Tibial nerve (tissue), 4 donors: ENCODE data around the gene ZBTB49. TPM values are rescaled to one million over a fixed set of nuclear protein-coding genes. Genes with fewer than 3 reads are reported as not detected.

Experiments
- DNase-seq, 2 donors: peaks; one replicate each; pipeline ENCODE4 v3.0.0-alpha.2; 2019; ENCODE audit warnings: low spot score in 2 of 2
- H3K27ac ChIP-seq, 4 donors: fragments of 200-600 bp; sonication (generic) in 3 of 4; one replicate each; pipeline ENCODE4 v1.5.1; 2017 to 2019; ENCODE audit warnings: mild to moderate bottlenecking in 1 of 4
- H3K27me3 ChIP-seq, 2 donors: fragments of 200-600 bp; sonication (generic) in 1 of 2; one replicate each; pipeline versions ENCODE4 v1.5.1 to v1.6.0; 2017 to 2019
- H3K36me3 ChIP-seq, 3 donors: fragments of 200-600 bp; sonication (generic); one replicate each; pipeline ENCODE4 v1.5.1; 2018 to 2019
- H3K4me1 ChIP-seq, 4 donors: fragments of 200-600 bp; sonication (generic) in 3 of 4; one replicate each; pipeline ENCODE4 v1.5.1; 2017 to 2019
- H3K4me3 ChIP-seq, 4 donors: fragments of 200-600 bp; sonication (generic) in 3 of 4; one replicate each; pipeline ENCODE4 v1.5.1; 2017 to 2019; ENCODE audit warnings: mild to moderate bottlenecking in 1 of 4, moderate library complexity in 1 of 4
- H3K9me3 ChIP-seq, 4 donors: fragments of 200-600 bp; sonication (generic) in 3 of 4; one replicate each; pipeline ENCODE4 v1.5.1; 2017 to 2019
- CTCF ChIP-seq, 5 experiments: fragments of 200-600 bp in 3 of 5; fragments of 450-650 bp in 2 of 5; sonication (generic) in 3 of 5; IDR thresholded peaks; one replicate each; pipeline ENCODE4 v1.5.1; 2016 to 2019; ENCODE audit warnings: antibody characterized with exemption in 5 of 5, mild to moderate bottlenecking in 3 of 5, moderate library complexity in 2 of 5
- EP300 ChIP-seq, 2 donors: sonication (generic); formaldehyde crosslinking; IDR thresholded peaks; one replicate each; pipeline ENCODE4 v1.6.1; 2017; ENCODE audit warnings: antibody characterized with exemption in 2 of 2, mild to moderate bottlenecking in 1 of 2
- POLR2A ChIP-seq, 2 donors: fragments of 450-650 bp; IDR thresholded peaks; one replicate each; pipeline ENCODE4 v1.6.1; 2017; ENCODE audit warnings: antibody characterized with exemption in 2 of 2, mild to moderate bottlenecking in 2 of 2, moderate library complexity in 2 of 2
- WGBS, 2 donors: methylation state at CpG; one replicate each; pipeline ENCODE4 v1.1.5; 2018; 5-methylcytosine and 5-hydroxymethylcytosine counted together
- total RNA-seq, 4 donors: library from RNA; depleted of rRNA; stranded (reverse); fragments of >200 nt; gene quantifications; one replicate each; pipeline ENCODE4 v1.1.0, GENCODE V29; 2016

Gene ZBTB49
- total RNA-seq, 4 donors from 2014 or later = 5.1 to 28.4 (median 10.1) TPM

- Histone ChIP-seq H3K4me1 (peaks cover 0 to 32% (median 15%) of the 10 kb centered on the region in 4 donors), H3K27ac (no peak overlapping the region), H3K9me3 (no peaks in the 10 kb centered on the region), H3K36me3 (peaks cover 0 to 25% (median 0%) of the 10 kb centered on the region in 3 donors), H3K27me3 (no peaks in the 10 kb centered on the region), H3K4me3 (no peak overlapping the region)
- WGBS, 2 donors = 92 to 93% methylated on average over 3 of the region's 3 CpGs
- TF ChIP-seq EP300 (IDR thresholded peaks at IDR 0.05) (no peak), CTCF (IDR thresholded peaks at IDR 0.05) (no peak), POLR2A (IDR thresholded peaks at IDR 0.05) (no peak)
- no peak for DNase-seq
Observed at GRCh38 chr4:4293279-4293678, 3.2 kb downstream of the ZBTB49 start.

GRCh38 chr4:4296283-4296846, 6.3 kb downstream of the ZBTB49 start:
- H3K9me3 ChIP-seq = no peaks in the 10 kb centered on the region
- H3K27me3 ChIP-seq = no peaks in the 10 kb centered on the region
- H3K36me3 ChIP-seq = peaks cover 0 to 39% (median 0%) of the 10 kb centered on the region in 3 donors
- H3K4me1 ChIP-seq = peaks cover 0 to 10% (median 3%) of the 10 kb centered on the region in 4 donors
- no peak overlapping the region for H3K4me3 ChIP-seq
- H3K27ac ChIP-seq = no peak overlapping the region
- no peak for TF ChIP-seq CTCF (IDR thresholded peaks at IDR 0.05)
- WGBS, 2 donors = 94 to 97% methylated on average over 5 of the region's 5 CpGs
- no peak for DNase-seq

GRCh38 chr4:4299006-4299405, 9.0 kb downstream of the ZBTB49 start:
- H3K27ac ChIP-seq = no peak overlapping the region
- no peaks in the 10 kb centered on the region for H3K9me3 ChIP-seq
- no peak for DNase-seq
- WGBS, 2 donors = 86 to 95% methylated on average over 3 of the region's 3 CpGs
- no peak overlapping the region for H3K4me3 ChIP-seq
- H3K36me3 ChIP-seq = peaks cover 0 to 52% (median 8%) of the 10 kb centered on the region in 3 donors
- TF ChIP-seq POLR2A (IDR thresholded peaks at IDR 0.05) = no peak
- no peak for TF ChIP-seq EP300 (IDR thresholded peaks at IDR 0.05)
- TF ChIP-seq CTCF (IDR thresholded peaks at IDR 0.05) = no peak
- no peaks in the 10 kb centered on the region for H3K27me3 ChIP-seq
- no peaks in the 10 kb centered on the region for H3K4me1 ChIP-seq

GRCh38 chr4:4302001-4302400, 11.9 kb downstream of the ZBTB49 start:
- Histone ChIP-seq H3K9me3 (no peaks in the 10 kb centered on the region), H3K4me3 (no peak overlapping the region), H3K4me1 (no peaks in the 10 kb centered on the region), H3K27me3 (no peaks in the 10 kb centered on the region), H3K36me3 (peaks cover 0 to 63% (median 8%) of the 10 kb centered on the region in 3 donors), H3K27ac (no peak overlapping the region)
- TF ChIP-seq CTCF (IDR thresholded peaks at IDR 0.05) (no peak), EP300 (IDR thresholded peaks at IDR 0.05) (no peak), POLR2A (IDR thresholded peaks at IDR 0.05) (no peak)
- DNase-seq = no peak
- WGBS, 2 donors = 87 to 93% methylated on average over 5 of the region's 5 CpGs

- 61 to 71% methylated on average over 6 of the region's 6 CpGs for WGBS, 2 donors
- TF ChIP-seq EP300 (IDR thresholded peaks at IDR 0.05) (no peak), CTCF (IDR thresholded peaks at IDR 0.05) (no peak), POLR2A (IDR thresholded peaks at IDR 0.05) (no peak)
- Histone ChIP-seq H3K27ac (no peak overlapping the region), H3K9me3 (no peaks in the 10 kb centered on the region), H3K36me3 (peaks cover 0 to 67% (median 12%) of the 10 kb centered on the region in 3 donors), H3K27me3 (no peaks in the 10 kb centered on the region), H3K4me1 (no peaks in the 10 kb centered on the region), H3K4me3 (no peak overlapping the region)
- DNase-seq = no peak
Observed at GRCh38 chr4:4302416-4302815, 12.4 kb downstream of the ZBTB49 start.
